H7 (cell line): Measurements from ENCODE around the gene NFIC. TPM values are rescaled to one million over a fixed set of nuclear protein-coding genes. Genes with fewer than 3 reads are reported as not detected.

Experiments
- DNase-seq: peaks from one replicate; pipeline ENCODE4 v3.0.0; 2012
- H3K27me3 ChIP-seq: 2 replicates; pipeline ENCODE4 v1.6.0; 2011; ENCODE audit warnings: mild to moderate bottlenecking, low read length; ENCODE audit not compliant: control insufficient read depth, insufficient read depth
- H3K36me3 ChIP-seq: replicated peaks from 2 replicates; pipeline ENCODE4 v1.5.1; 2011; ENCODE audit warnings: low read length; ENCODE audit not compliant: control insufficient read depth, insufficient read depth
- H3K4me3 ChIP-seq: 2 replicates; pipeline ENCODE4 v1.5.1; 2011; ENCODE audit warnings: low read depth, mild to moderate bottlenecking, control low read depth, low read length, moderate library complexity; ENCODE audit not compliant: insufficient read depth
- total RNA-seq: library from RNA; depleted of rRNA; stranded (reverse); fragments of >200 nt; shearing (Covaris generic); gene quantifications from 2 replicates; pipeline ENCODE4 v1.2.3, GENCODE V29; 2014; rRNA removed

NFIC gene
- total RNA-seq, 1 experiment from 2014 or later = 1.7 TPM

DNA sequence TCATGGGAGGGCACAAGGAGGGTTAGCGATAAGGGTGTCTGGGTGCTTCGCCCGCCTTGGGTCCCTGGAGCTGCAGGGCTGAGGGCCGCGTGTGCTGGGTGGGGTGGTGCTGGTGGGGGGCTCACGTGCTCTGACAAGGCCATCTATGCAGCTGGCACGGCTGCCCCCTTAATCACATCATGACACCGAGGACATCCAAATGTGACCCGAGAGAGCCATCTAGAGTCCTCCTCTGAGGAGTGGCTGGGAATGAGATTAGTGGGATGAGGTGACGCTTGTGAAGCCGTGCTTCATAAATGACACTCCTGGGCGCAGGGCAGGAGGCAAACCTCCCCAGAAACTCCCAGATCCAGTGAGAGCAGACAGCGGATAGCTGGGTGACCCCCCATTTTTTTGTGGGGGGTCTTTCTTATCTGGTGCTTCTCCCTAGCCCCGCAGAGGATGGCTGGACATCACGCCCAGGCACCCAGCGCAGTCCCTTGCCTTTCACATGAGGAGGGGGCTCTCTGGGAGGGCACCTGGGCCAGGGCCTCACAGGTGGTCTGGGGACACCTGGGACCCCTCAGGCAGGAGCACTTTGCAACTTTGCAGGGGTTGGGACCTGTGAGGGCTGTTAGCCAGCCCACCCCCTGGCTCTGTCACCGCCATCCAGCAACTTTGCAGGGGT is 146.3 kb downstream of the NFIC start:
- DNase-seq = no peak
- Histone ChIP-seq H3K27me3 (no peaks in the 10 kb centered on the region), H3K36me3 (peaks cover 3% of the 10 kb centered on the region), H3K4me3 (no peak overlapping the region)

DNA sequence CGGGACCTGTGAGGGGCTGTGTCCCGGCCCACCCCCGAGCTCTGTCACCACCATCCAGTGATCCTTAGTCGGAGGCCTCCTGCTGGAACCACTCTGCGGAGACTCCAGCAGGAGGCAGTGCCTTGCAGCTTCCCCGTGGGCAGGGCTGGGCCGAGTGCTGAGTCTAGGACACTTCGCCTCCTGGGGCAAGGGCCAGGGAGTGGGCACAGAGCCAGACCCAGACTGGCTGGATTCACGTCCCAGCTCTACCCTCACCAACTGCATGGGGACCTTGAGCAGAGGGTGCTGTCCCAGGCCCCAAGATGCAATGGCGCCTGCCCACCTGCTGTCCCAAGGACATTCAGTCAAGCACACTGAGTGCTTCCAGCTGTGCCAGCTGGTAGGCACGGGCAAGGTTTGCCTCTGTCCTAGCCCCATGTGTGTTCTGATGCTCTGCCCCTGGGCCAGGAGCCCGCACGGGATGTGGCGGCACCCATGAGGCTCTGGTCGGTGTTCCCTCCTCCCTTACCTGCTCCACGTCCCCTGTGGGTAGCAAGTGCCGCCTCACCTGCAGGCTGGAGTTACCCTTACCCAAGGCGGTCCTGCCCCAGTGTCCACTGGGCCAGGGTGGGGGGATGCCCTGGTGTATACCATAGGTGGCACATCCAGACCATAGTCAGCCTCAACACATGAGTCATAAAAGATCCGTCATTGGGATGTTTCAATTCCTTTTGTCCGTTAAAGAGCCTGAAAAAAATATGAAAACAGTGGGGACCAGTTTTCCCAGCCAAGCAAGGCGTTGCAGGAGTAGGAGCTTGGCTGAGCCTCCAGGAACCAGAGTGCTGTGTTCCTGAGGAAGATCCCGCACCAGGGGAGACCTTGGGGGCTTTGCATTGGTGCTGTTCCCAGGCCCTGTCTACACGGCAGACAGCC is 147.1 kb downstream of the NFIC start:
- H3K27me3 ChIP-seq = no peaks in the 10 kb centered on the region
- DNase-seq = no peak
- peaks cover 3% of the 10 kb centered on the region for H3K36me3 ChIP-seq
- no peak overlapping the region for H3K4me3 ChIP-seq

DNA sequence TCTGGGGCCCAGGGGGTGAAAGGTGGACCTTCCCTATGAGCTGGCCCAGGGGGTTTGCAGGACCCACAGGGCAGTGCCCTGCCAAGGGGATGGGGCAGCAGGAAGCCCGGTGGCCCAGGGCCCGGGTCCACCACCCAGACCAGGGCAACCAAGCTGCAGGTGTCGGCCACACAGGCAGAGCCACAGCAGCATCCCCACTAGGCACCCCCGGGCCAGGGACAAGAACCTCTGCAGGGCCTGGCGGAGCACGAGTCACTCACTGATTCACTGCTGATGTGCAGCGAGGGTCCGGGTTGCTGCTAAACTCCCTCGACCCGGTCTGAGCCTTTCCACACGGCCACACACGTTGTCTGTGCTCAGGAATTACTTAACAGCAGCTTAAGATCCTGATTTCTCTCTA is 148.5 kb downstream of the NFIC start:
- Histone ChIP-seq H3K36me3 (no peaks in the 10 kb centered on the region; the same call in none of the 2 replicates), H3K27me3 (no peaks in the 10 kb centered on the region), H3K4me3 (no peak overlapping the region)
- no peak for DNase-seq

DNA sequence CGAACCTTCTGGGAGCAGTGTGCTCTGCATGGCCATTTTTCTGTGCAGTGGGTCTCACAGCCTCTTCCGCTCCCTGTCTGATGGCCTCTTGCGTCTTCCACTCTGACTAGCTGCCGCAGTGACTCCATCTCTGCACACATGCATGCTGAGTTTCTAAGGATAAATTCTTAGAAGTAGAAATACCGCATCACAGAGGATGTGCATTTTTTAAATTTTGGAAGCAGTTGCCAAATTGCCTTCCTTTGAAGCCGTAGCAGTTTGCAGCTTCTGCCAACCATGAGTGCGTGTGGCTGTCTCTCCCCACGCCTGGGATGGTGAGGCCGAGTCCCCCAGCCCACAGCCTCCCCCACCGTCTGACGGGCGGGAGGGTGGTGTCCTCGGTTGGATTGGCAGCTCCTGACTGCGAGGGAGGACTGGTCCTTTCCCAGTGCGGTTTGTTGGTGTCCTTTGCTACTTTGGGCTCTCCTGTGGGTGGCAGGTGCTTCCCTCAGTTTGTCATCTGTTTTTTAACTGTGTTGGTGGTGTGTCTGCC is 149.6 kb downstream of the NFIC start:
- Histone ChIP-seq H3K4me3 (no peak overlapping the region), H3K27me3 (no peaks in the 10 kb centered on the region), H3K36me3 (no peaks in the 10 kb centered on the region; the same call in none of the 2 replicates)
- DNase-seq = no peak

DNA sequence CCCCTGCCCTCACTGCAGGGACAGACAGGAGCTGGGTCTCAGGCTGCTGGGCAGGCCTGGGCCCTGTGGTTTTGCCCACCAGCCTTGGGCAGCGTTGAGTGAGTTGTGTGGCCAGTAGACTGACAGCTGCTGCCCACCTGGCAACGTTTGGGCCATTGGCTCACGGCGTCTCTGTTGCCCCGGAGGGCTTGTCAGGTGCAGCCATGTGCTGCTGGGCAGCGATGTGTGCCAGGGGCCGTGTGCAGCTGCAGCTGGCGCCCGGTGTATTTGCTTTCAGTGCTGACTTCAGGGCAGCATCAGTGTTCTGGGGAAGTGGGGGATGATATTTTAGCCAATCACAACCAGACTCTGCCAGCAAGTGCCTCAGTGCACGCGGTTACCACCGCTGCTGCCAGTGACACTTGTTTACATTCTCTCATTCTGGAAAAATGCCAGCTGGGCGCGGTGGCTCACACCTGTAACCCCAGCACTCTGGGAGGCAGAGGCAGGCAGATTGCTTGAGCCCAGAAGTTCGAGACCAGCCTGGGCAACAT is 150.4 kb downstream of the NFIC start:
- DNase-seq = no peak

DNA sequence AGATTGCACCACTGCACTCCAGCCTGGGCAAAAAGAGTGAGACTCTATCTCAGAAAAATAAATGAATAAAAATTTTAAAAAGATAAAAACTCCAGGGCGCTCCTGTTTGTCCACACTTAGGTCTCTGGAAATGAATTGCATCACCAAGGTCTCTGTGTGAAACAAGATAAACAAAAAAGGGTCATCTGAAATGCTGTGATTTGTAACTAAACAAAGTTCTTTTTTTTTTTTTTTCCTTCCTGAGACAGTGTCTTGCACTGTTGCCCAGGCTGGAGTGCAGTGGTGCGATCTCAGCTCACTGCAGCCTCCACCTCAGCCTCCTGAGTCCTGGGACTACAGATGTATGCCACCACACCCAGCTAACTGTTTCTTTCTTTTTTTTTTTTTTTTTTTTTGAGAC is 151.3 kb downstream of the NFIC start:
- no peak for DNase-seq
- Histone ChIP-seq H3K4me3 (no peak overlapping the region), H3K27me3 (no peaks in the 10 kb centered on the region), H3K36me3 (no peaks in the 10 kb centered on the region; the same call in none of the 2 replicates)

More for the DNA sequence above, 150.4 kb downstream of the NFIC start:
- H3K36me3 ChIP-seq = no peaks in the 10 kb centered on the region; the same call in none of the 2 replicates
- H3K4me3 ChIP-seq = no peak overlapping the region
- no peaks in the 10 kb centered on the region for H3K27me3 ChIP-seq

DNA sequence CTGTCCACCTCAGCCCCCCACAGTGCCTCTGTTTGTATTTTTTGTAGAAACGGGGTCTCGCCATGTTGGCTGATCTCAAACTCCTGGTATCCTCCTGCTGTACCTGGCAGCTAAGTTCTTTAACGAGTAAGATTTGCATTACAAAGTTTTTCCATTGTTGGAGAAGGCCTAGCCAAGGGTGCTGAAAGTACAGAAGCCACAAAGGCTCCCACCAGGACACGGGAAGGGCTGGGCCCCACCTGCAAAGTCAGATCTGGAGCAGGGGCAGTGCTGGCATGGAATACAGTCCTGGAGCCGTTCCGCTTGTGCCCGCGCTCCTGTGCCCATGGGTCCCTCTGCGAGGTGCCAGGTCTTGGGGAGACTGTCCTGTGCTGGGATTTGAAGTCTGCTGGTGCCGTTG is 151.9 kb downstream of the NFIC start:
- DNase-seq = peak; percentile 87
- no peaks in the 10 kb centered on the region; the same call in none of the 2 replicates for H3K36me3 ChIP-seq
- H3K4me3 ChIP-seq = no peak overlapping the region
- H3K27me3 ChIP-seq = no peaks in the 10 kb centered on the region

DNA sequence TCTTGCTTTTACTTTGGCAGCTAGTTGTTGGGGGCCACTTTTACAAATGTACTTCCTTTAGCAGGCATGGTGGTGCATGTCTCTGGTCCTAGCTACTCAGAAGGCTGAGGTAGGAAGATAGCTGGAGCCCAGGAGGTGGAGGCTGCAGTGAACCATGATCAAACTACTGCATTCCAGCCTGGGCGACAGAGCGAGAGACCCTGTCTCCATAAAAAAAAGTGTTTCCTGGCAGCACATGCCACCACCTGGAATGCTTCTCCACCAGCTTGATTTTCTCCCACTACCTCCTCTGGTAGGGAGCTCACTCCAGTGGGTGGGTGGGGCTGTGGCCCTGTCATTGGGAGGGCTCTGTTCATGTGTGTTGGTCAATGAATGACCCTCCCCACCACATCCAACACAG is 152.3 kb downstream of the NFIC start:
- H3K27me3 ChIP-seq = no peaks in the 10 kb centered on the region
- DNase-seq = no peak
- H3K4me3 ChIP-seq = no peak overlapping the region
- H3K36me3 ChIP-seq = no peaks in the 10 kb centered on the region; the same call in none of the 2 replicates

Other genes with a start within 250 kb of the NFIC start
- gene GNA15, start 230.6 kb upstream of the NFIC start, total RNA-seq = not detected in 2 replicates
- not detected in 2 replicates for gene S1PR4, start 187.8 kb upstream of the NFIC start, total RNA-seq
- 68.2 and 82.8 TPM in 2 replicates for gene NCLN, start 180.7 kb upstream of the NFIC start, total RNA-seq
- 1.4 and 2.5 TPM in 2 replicates for gene CELF5, start 141.9 kb upstream of the NFIC start, total RNA-seq
- gene SMIM24, start 113.9 kb downstream of the NFIC start, total RNA-seq = 6.0 and 10.9 TPM in 2 replicates
- not detected in 2 replicates for gene SMIM44, start 116.9 kb downstream of the NFIC start, total RNA-seq
- gene DOHH, start 134.1 kb downstream of the NFIC start, total RNA-seq = 24.1 and 32.1 TPM in 2 replicates
- 71.6 and 76.6 TPM in 2 replicates for gene FZR1, start 139.7 kb downstream of the NFIC start, total RNA-seq
- gene TEKTIP1, start 172.6 kb downstream of the NFIC start, total RNA-seq = 1.6 TPM in 1 of 2 replicates, not detected in the other
- 34.6 and 42.3 TPM in 2 replicates for gene MFSD12, start 191.0 kb downstream of the NFIC start, total RNA-seq
- gene HMG20B, start 206.4 kb downstream of the NFIC start, total RNA-seq = 109 and 124 TPM in 2 replicates
- 0.11 and 0.21 TPM in 2 replicates for gene GIPC3, start 218.9 kb downstream of the NFIC start, total RNA-seq
- 0.18 and 0.45 TPM in 2 replicates for gene TBXA2R, start 240.3 kb downstream of the NFIC start, total RNA-seq